H1 (cell line): Measurements from ENCODE around the gene ARHGAP24. TPM values are rescaled to one million over a fixed set of nuclear protein-coding genes. Genes with fewer than 3 reads are reported as not detected.

Source experiments
- CTCF ChIA-PET: fragments of 300-600 bp; sonication (Branson Sonifier 250); formaldehyde crosslinking; loops from one replicate; lab custom pipeline; 2021; ENCODE audit not compliant: partially characterized antibody; lab: Charles Lee
- POLR2A ChIA-PET: fragments of 300-600 bp; sonication (Branson Sonifier 250); formaldehyde crosslinking; loops from one replicate; lab custom pipeline; 2021; ENCODE audit warnings: inconsistent platforms; ENCODE audit not compliant: partially characterized antibody; lab: Charles Lee
- DNase-seq, 2 experiments: peaks; one replicate each; pipeline versions ENCODE4 v3.0.0 to v3.0.0-alpha.2; 2010 to 2022; ENCODE audit warnings: low spot score in 2 of 2, low read depth in 1 of 2, mixed read lengths in 1 of 2
- FAIRE-seq: peaks from 2 replicates; lab custom pipeline; 2011; peaks lifted over from hg19 to GRCh38; lab: Jason Lieb, UNC
- H2AFZ ChIP-seq: 2 replicates; pipeline ENCODE4 v1.8.1; 2012; ENCODE audit warnings: low read length, inconsistent platforms
- H2AK5ac ChIP-seq: 2 replicates; pipeline ENCODE4 v1.6.1; 2013; ENCODE audit warnings: low read depth, low read length
- H2BK120ac ChIP-seq: replicated peaks from 2 replicates; pipeline ENCODE3; 2013; ENCODE audit warnings: low read depth, low read length, inconsistent platforms
- H2BK12ac ChIP-seq: 2 replicates; pipeline ENCODE4 v1.6.1; 2013; ENCODE audit warnings: low read depth, low read length
- H2BK15ac ChIP-seq: 2 replicates; pipeline ENCODE4 v1.6.1; 2013; ENCODE audit warnings: low read length
- H2BK20ac ChIP-seq: 2 replicates; pipeline ENCODE4 v1.6.1; 2013; ENCODE audit warnings: low read length
- H2BK5ac ChIP-seq: 2 replicates; pipeline ENCODE4 v1.6.1; 2013; ENCODE audit warnings: low read depth, low read length
- H3K14ac ChIP-seq: 2 replicates; pipeline ENCODE4 v1.6.1; 2013; ENCODE audit warnings: inconsistent platforms; ENCODE audit not compliant: insufficient read length
- H3K18ac ChIP-seq: 2 replicates; pipeline ENCODE4 v1.6.1; 2013; ENCODE audit warnings: low read length; ENCODE audit errors: extremely low read depth
- H3K23ac ChIP-seq: 2 replicates; pipeline ENCODE4 v1.6.1; 2013; ENCODE audit warnings: inconsistent platforms; ENCODE audit not compliant: insufficient read length
- H3K23me2 ChIP-seq: 2 replicates; pipeline ENCODE4 v1.6.1; 2013; ENCODE audit warnings: low read depth, low read length
- H3K27ac ChIP-seq: 2 replicates; pipeline ENCODE4 v1.6.1; 2011; ENCODE audit warnings: low read depth, low read length, inconsistent platforms
- H3K27me3 ChIP-seq, 4 experiments: replicated peaks in 1 of 4; 1 replicate in 1 of 4; 2 replicates in 3 of 4; pipeline versions ENCODE4 v1.6.1 to v1.8.1; 2011 to 2013; ENCODE audit warnings: low read length in 3 of 4, mild to moderate bottlenecking in 3 of 4, inconsistent platforms in 2 of 4, mixed read lengths in 2 of 4, moderate library complexity in 1 of 4; ENCODE audit not compliant: control insufficient read depth in 3 of 4, insufficient read depth in 3 of 4; ENCODE audit errors: extremely low read depth in 1 of 4
- H3K36me3 ChIP-seq, 4 experiments: 2 replicates each; pipeline versions ENCODE4 v1.6.1 to v1.8.1; 2011 to 2013; ENCODE audit warnings: mild to moderate bottlenecking in 4 of 4, low read length in 3 of 4, moderate library complexity in 2 of 4, control low read depth in 1 of 4, inconsistent platforms in 1 of 4; ENCODE audit not compliant: insufficient read depth in 4 of 4, control insufficient read depth in 2 of 4
- H3K4ac ChIP-seq: replicated peaks from 2 replicates; pipeline ENCODE3; 2013; ENCODE audit warnings: low read length, low read depth, mixed read lengths, inconsistent platforms; ENCODE audit not compliant: insufficient read length
- H3K4me1 ChIP-seq, 4 experiments: replicated peaks in 1 of 4; 1 replicate in 1 of 4; 2 replicates in 3 of 4; pipeline versions ENCODE4 v1.6.1 to v1.8.1; 2011 to 2013; ENCODE audit warnings: low read length in 3 of 4, inconsistent platforms in 2 of 4, mixed read lengths in 1 of 4; ENCODE audit not compliant: insufficient read depth in 4 of 4, control insufficient read depth in 3 of 4
- H3K4me2 ChIP-seq, 2 experiments: 2 replicates each; pipeline versions ENCODE4 v1.6.1 to v1.8.1; 2011 to 2013; ENCODE audit warnings: low read depth in 2 of 2, low read length in 2 of 2, control low read depth in 1 of 2, inconsistent platforms in 1 of 2, mild to moderate bottlenecking in 1 of 2; ENCODE audit not compliant: insufficient read depth in 1 of 2
- H3K4me3 ChIP-seq, 4 experiments: fragments of 200-600, 300-600 bp in 1 of 4; sonication (generic), shearing (Covaris generic), sonication (Bioruptor Twin) in 1 of 4; 2 replicates each; pipeline versions ENCODE4 v1.5.1 to v1.8.1; 2011 to 2016; ENCODE audit warnings: low read length in 4 of 4, low read depth in 3 of 4, control low read depth in 2 of 4, inconsistent platforms in 2 of 4, mild to moderate bottlenecking in 2 of 4, mixed read lengths in 1 of 4, moderate library complexity in 1 of 4; ENCODE audit not compliant: insufficient read depth in 2 of 4; ENCODE audit errors: extremely low read depth in 1 of 4
- H3K56ac ChIP-seq: replicated peaks from 2 replicates; pipeline ENCODE3; 2013; ENCODE audit warnings: low read depth, mild to moderate bottlenecking, mixed read lengths, low read length, inconsistent platforms; ENCODE audit not compliant: insufficient read length
- H3K79me1 ChIP-seq: 2 replicates; pipeline ENCODE4 v1.6.1; 2013; ENCODE audit warnings: low read depth, low read length, control low read depth
- H3K79me2 ChIP-seq, 2 experiments: 2 replicates each; pipeline versions ENCODE4 v1.6.1 to v1.8.1; 2012 to 2013; ENCODE audit warnings: low read length in 2 of 2, mild to moderate bottlenecking in 2 of 2, inconsistent platforms in 1 of 2; ENCODE audit not compliant: insufficient read depth in 2 of 2, control insufficient read depth in 1 of 2
- H3K9ac ChIP-seq, 4 experiments: replicated peaks in 1 of 4; 1 replicate in 1 of 4; 2 replicates in 3 of 4; pipeline versions ENCODE4 v1.6.1 to v1.8.1; 2011 to 2013; ENCODE audit warnings: low read depth in 3 of 4, low read length in 3 of 4, control low read depth in 2 of 4, mild to moderate bottlenecking in 2 of 4, moderate library complexity in 2 of 4, inconsistent platforms in 1 of 4; ENCODE audit errors: extremely low read depth in 1 of 4
- H3K9me3 ChIP-seq, 2 experiments: 2 replicates each; pipeline versions ENCODE4 v1.6.1 to v1.8.1; 2012 to 2013; ENCODE audit warnings: mild to moderate bottlenecking in 2 of 2, moderate library complexity in 2 of 2, control low read depth in 1 of 2, inconsistent platforms in 1 of 2, low read depth in 1 of 2, low read length in 1 of 2, mixed read lengths in 1 of 2; ENCODE audit not compliant: insufficient read depth in 2 of 2
- H4K20me1 ChIP-seq, 2 experiments: replicated peaks in 1 of 2; 2 replicates each; pipeline versions ENCODE3 to v1.8.1; 2011 to 2013; ENCODE audit warnings: inconsistent platforms in 2 of 2, low read length in 2 of 2, mild to moderate bottlenecking in 1 of 2; ENCODE audit not compliant: insufficient read depth in 2 of 2, control insufficient read depth in 1 of 2
- H4K5ac ChIP-seq: 2 replicates; pipeline ENCODE4 v1.6.1; 2013; ENCODE audit warnings: low read length, low read depth, mixed read lengths, inconsistent platforms; ENCODE audit not compliant: insufficient read length
- H4K8ac ChIP-seq: 2 replicates; pipeline ENCODE4 v1.8.0; 2013; ENCODE audit warnings: mild to moderate bottlenecking, moderate library complexity, low read length, inconsistent platforms; ENCODE audit not compliant: insufficient read depth; ENCODE audit errors: extremely low read depth
- H4K91ac ChIP-seq: replicated peaks from 2 replicates; pipeline ENCODE3; 2013; ENCODE audit warnings: low read length, mixed read lengths, inconsistent platforms; ENCODE audit not compliant: insufficient read length
- BRCA1 ChIP-seq: IDR thresholded peaks from 2 replicates; pipeline ENCODE4 v1.6.1; 2012; ENCODE audit warnings: low read depth, low read length, improper control_type of control experiment
- NANOG ChIP-seq: IDR thresholded peaks from 2 replicates; pipeline ENCODE4 v1.6.1; 2011; ENCODE audit warnings: low read length, low read depth, mild to moderate bottlenecking, inconsistent platforms; ENCODE audit not compliant: insufficient read depth, poor library complexity, severe bottlenecking
- WGBS, 2 experiments: shearing (Covaris generic) in 1 of 2; methylation state at CpG; one replicate each; pipeline versions ENCODE4 v1.1.6 to v1.1.7; 2013 to 2015; ENCODE audit warnings: low lambda C conversion rate in 2 of 2, mixed read lengths in 2 of 2, inconsistent platforms in 1 of 2, low coverage in 1 of 2, missing lambda C conversion rate in 1 of 2; ENCODE audit not compliant: insufficient replicate concordance in 2 of 2, insufficient coverage in 1 of 2, insufficient read length in 1 of 2; ENCODE audit errors: extremely low coverage in 1 of 2, missing lambda C conversion rate in 1 of 2; 5-methylcytosine and 5-hydroxymethylcytosine counted together
- polyA plus RNA-seq, 7 experiments: library from polyadenylated mRNA; depleted of rRNA in 3 of 7; stranded (reverse) in 5 of 7; unstranded in 2 of 7; fragments of >200 nt in 5 of 7; fragments of 200-250 nt in 2 of 7; gene quantifications; 1 replicate in 5 of 7; 2 replicates in 1 of 7; 4 replicates in 1 of 7; pipeline versions ENCODE4 v1.2.1 to v1.2.3, GENCODE V29; 2011 to 2013; ENCODE audit warnings: missing spikeins in 2 of 7, mixed read lengths in 2 of 7
- total RNA-seq: library from RNA; stranded (reverse); fragmentation: NEBNext Ultra II Directional; extraction: Animal tissue kit (Norgen Biotek cat#: 25700); gene quantifications from 2 replicates; pipeline ENCODE4 v1.2.1, GENCODE V29; 2021

The ARHGAP24 gene
- total and polyA plus RNA-seq, 2 of the 8 experiments (the other 6 are each of a cell fraction or from before 2014, with no cell fraction given) = 0.08 to 0.50 TPM

- POLR2A ChIA-PET = no interaction called here
- Histone ChIP-seq H3K36me3 (no peaks in the 10 kb centered on the region; a peak in 1 of 8 replicates), H3K14ac (no peak overlapping the region)
These were observed 197.2 kb downstream of the ARHGAP24 start for GRCh38 chr4:85672116-85672515.

More at GRCh38 chr4:85672116-85672515, 197.2 kb downstream of the ARHGAP24 start:
- Histone ChIP-seq H3K4ac (no peak overlapping the region), H3K79me1 (no peaks in the 10 kb centered on the region), H2BK120ac (no peak overlapping the region), H3K4me1 (peaks cover 0 to 10% (median 5%) of the 10 kb centered on the region in 4 experiments; a peak in 4 of 7 replicates), H3K4me3 (no peak overlapping the region), H2BK20ac (no peak overlapping the region), H4K5ac (no peak overlapping the region), H2BK12ac (no peak overlapping the region), H3K23me2 (no peaks in the 10 kb centered on the region), H3K9me3 (peaks cover 7 to 8% of the 10 kb centered on the region in 2 experiments), H2AK5ac (no peak overlapping the region), H3K9ac (no peak overlapping the region), H3K23ac (no peak overlapping the region), H2AFZ (no peak overlapping the region), H3K27me3 (no peaks in the 10 kb centered on the region; a peak in 1 of 7 replicates), H4K8ac (no peak overlapping the region), H2BK5ac (no peak overlapping the region), H3K4me2 (no peak overlapping the region), H3K56ac (no peak overlapping the region), H3K27ac (no peak overlapping the region), H3K18ac (no peak overlapping the region), H2BK15ac (no peak overlapping the region), H4K20me1 (no peaks in the 10 kb centered on the region), H3K79me2 (no peaks in the 10 kb centered on the region), H4K91ac (no peak overlapping the region)
- TF ChIP-seq BRCA1 = no peak
- no peak for TF ChIP-seq NANOG
- DNase-seq (no peak), FAIRE-seq (no peak)
- CTCF ChIA-PET = interaction anchor here (0.6 to 1.3 kb wide), 4 partner anchors 12 to 183 kb away, joined by 3 to 4 read pairs (median 4); no protein-coding TSS in a partner anchor
- 90% methylated on average over 3 of the region's 3 CpGs; no CpG with 5 or more reads in 1 of the 2 experiments for WGBS, 2 experiments
